NOMO-1 treated with dmso at 0.1 percent for 144 hours (cell line): ENCODE results near the gene ADGRD1.

ENCODE experiments used
- DNase-seq: peaks from one replicate; lab custom pipeline; 2025; ENCODE audit not compliant: unreplicated experiment; lab: John Stamatoyannopoulos, UW

ADGRD1 gene

GRCh38 chr12:131142891-131143657, 189.4 kb downstream of the ADGRD1 start:
- peak; percentile 15 for DNase-seq

- no peak for DNase-seq
Observed at GRCh38 chr12:131146173-131146675, 192.5 kb downstream of the ADGRD1 start.

GRCh38 chr12:131147293-131147692, 193.6 kb downstream of the ADGRD1 start:
- DNase-seq = no peak

GRCh38 chr12:131147894-131148293, 194.2 kb downstream of the ADGRD1 start:
- peak; percentile 21 for DNase-seq

GRCh38 chr12:131151558-131152345, 198.0 kb downstream of the ADGRD1 start:
- DNase-seq = no peak

GRCh38 chr12:131152587-131152986, 198.9 kb downstream of the ADGRD1 start:
- DNase-seq = no peak

GRCh38 chr12:131153016-131153415, 199.3 kb downstream of the ADGRD1 start:
- DNase-seq = no peak

- DNase-seq = no peak
Observed at GRCh38 chr12:131153956-131154355, 200.2 kb downstream of the ADGRD1 start.

- DNase-seq = no peak
Observed at GRCh38 chr12:131155131-131155530, 201.4 kb downstream of the ADGRD1 start.

- no peak for DNase-seq
Observed at GRCh38 chr12:131157743-131158142, 204.0 kb downstream of the ADGRD1 start.

GRCh38 chr12:131159660-131160059, 206.0 kb downstream of the ADGRD1 start:
- DNase-seq = no peak

GRCh38 chr12:131162113-131162512, 208.4 kb downstream of the ADGRD1 start:
- no peak for DNase-seq

GRCh38 chr12:131163189-131163738, 209.6 kb downstream of the ADGRD1 start:
- DNase-seq = no peak

- no peak for DNase-seq
Observed at GRCh38 chr12:131164096-131164872, 210.6 kb downstream of the ADGRD1 start.

GRCh38 chr12:131166717-131167116, 213.0 kb downstream of the ADGRD1 start:
- no peak for DNase-seq

GRCh38 chr12:131167334-131167733, 213.6 kb downstream of the ADGRD1 start:
- no peak for DNase-seq

GRCh38 chr12:131171029-131171428, 217.3 kb downstream of the ADGRD1 start:
- DNase-seq = no peak

GRCh38 chr12:131174901-131175300, 221.2 kb downstream of the ADGRD1 start:
- no peak for DNase-seq

- no peak for DNase-seq
Observed at GRCh38 chr12:131176266-131176665, 222.6 kb downstream of the ADGRD1 start.

GRCh38 chr12:131176926-131177325, 223.2 kb downstream of the ADGRD1 start:
- DNase-seq = no peak

- DNase-seq = no peak
Observed at GRCh38 chr12:131177599-131177998, 223.9 kb downstream of the ADGRD1 start.
